ENCODE results near the gene ULBP2.
"Not testable (repeated sequence)": the region's sequence is repeated elsewhere in the genome, so short reads cannot be mapped to it uniquely, and the experiment has no call there.

Gene ULBP2

GRCh38 chr6:149941583-149942460 is at the start of gene ULBP2:
ULBP2 (plus strand) TSS chr6:149942014; CDS start chr6:149942073, 59 bp downstream.
- peak; percentile 93 for DNase-seq

GRCh38 chr6:149895048-149895590 is 46.7 kb upstream of the ULBP2 start:
- peak; percentile 76 for DNase-seq

GRCh38 chr6:149895833-149896271 is 46.0 kb upstream of the ULBP2 start:
- DNase-seq = no peak

- DNase-seq = no peak
These were observed 45.3 kb upstream of the ULBP2 start for GRCh38 chr6:149896491-149896890.

GRCh38 chr6:149897015-149897697 is 44.7 kb upstream of the ULBP2 start:
- DNase-seq = peak; percentile 85

GRCh38 chr6:149897855-149898744 is 43.7 kb upstream of the ULBP2 start, which contains the start of gene RAET1E:
RAET1E (minus strand) TSS chr6:149898113; CDS start chr6:149890901, 7,212 bp downstream.
- DNase-seq = no peak

- no peak for DNase-seq
These were observed 42.8 kb upstream of the ULBP2 start for GRCh38 chr6:149898966-149899365.

- DNase-seq = no peak
These were observed 42.3 kb upstream of the ULBP2 start for GRCh38 chr6:149899486-149899885.

GRCh38 chr6:149899926-149900619 is 41.7 kb upstream of the ULBP2 start:
- no peak for DNase-seq

GRCh38 chr6:149900620-149901443 is 41.0 kb upstream of the ULBP2 start:
- no peak for DNase-seq

GRCh38 chr6:149901444-149902140 is 40.2 kb upstream of the ULBP2 start:
- no peak for DNase-seq

GRCh38 chr6:149903938-149904611 is 37.7 kb upstream of the ULBP2 start:
- DNase-seq = no peak

- DNase-seq = no peak
These were observed 37.0 kb upstream of the ULBP2 start for GRCh38 chr6:149904661-149905370.

- DNase-seq = no peak
These were observed 36.4 kb upstream of the ULBP2 start for GRCh38 chr6:149905371-149905910.

GRCh38 chr6:149905911-149906371 is 35.9 kb upstream of the ULBP2 start:
- no peak for DNase-seq

- DNase-seq = no peak
These were observed 35.4 kb upstream of the ULBP2 start for GRCh38 chr6:149906405-149906804.

GRCh38 chr6:149907317-149907716 is 34.5 kb upstream of the ULBP2 start:
- DNase-seq = no peak

GRCh38 chr6:149908480-149908879 is 33.3 kb upstream of the ULBP2 start:
- DNase-seq = not testable (repeated sequence)
